AG04449 (cell line): ENCODE data around the gene ANO8.
A peak's percentile ranks its signal among the peaks of the same experiment; 100 is the strongest.

Experiments
- CTCF ChIA-PET: fragments of 350-600 bp; formaldehyde crosslinking; extraction: SDS; loops from one replicate; lab custom pipeline; 2021; ENCODE audit warnings: antibody characterized with exemption; lab: Yijun Ruan, JAX
- POLR2A ChIA-PET: fragments of 400-600, 350-600 bp; formaldehyde crosslinking; extraction: SDS; loops from one replicate; lab custom pipeline; 2020; ENCODE audit warnings: antibody characterized with exemption, inconsistent platforms; lab: Yijun Ruan, JAX
- DNase-seq: peaks from one replicate; pipeline ENCODE4 v3.0.0-alpha.2; 2010; ENCODE audit warnings: low read depth, low spot score
- H3K4me3 ChIP-seq: 2 replicates; pipeline ENCODE4 v1.5.1; 2011; ENCODE audit warnings: low read depth, mild to moderate bottlenecking, control low read depth, low read length
- CTCF ChIP-seq: IDR thresholded peaks from one replicate; pipeline ENCODE4 v1.5.1; 2011; ENCODE audit warnings: mild to moderate bottlenecking, moderate library complexity, low read length, control low read depth, inconsistent platforms; ENCODE audit not compliant: insufficient read depth; ENCODE audit errors: missing control alignments

The ANO8 gene

GRCh38 chr19:17318966-17319365 lies 15.7 kb downstream of the ANO8 start:
- ChIA-PET POLR2A (no interaction called here), CTCF (no interaction called here)
- no peak for TF ChIP-seq CTCF
- DNase-seq: no peak
- no peak overlapping the region for H3K4me3 ChIP-seq

- H3K4me3 ChIP-seq: no peak overlapping the region
- CTCF ChIA-PET: no interaction called here
- POLR2A ChIA-PET: no interaction called here
- no peak for TF ChIP-seq CTCF
- DNase-seq: no peak
Observed at GRCh38 chr19:17314007-17314593, 20.6 kb downstream of the ANO8 start.

DNA sequence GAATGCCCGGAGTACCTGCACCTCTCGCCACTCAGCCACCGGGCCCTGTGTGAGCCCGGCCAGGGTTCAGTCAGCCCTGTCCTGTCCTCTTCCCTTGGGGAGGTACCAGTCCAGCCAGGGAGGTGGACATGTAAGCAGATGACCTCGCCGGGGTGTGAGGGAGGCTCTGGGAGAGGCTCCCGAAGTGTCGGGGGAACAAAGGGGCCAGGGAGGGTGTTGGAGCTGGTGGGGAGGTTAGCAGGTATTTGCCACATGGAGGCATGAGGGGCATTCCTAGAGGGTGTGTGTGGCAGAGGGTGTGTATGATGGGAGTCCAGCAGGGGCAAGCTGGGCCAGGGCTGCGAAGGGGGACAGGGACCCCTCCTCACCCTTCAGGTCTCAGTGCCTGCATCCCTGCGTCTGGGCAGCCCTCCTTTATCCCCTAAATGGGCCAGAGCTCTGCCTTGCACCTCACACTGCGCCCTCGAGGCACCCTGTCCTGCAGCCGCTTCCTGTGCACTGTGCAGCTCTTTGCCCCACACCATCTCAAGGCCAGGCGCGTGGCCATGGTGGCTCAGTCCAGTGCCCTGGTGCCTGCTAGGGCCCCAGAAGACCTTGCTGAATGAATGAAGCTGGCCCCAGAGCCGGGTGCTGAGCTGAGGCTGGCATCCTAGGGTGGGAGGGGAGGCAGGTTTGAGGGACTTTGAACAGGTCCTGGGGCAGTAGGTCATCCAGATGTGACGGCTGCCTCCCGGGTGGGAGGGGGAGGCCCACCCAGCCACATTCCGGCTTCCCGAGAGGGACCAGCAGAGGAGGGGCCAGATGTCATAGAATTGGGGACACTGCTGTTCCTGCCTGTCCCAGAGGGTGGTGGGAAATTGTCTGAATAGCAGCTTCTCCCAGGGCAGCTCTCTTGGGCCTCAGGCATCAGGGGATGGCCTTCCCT lies 22.2 kb downstream of the ANO8 start:
- ChIA-PET CTCF (interaction anchor here (0.9 to 1.2 kb wide), 3 partner anchors 9 to 153 kb away, joined by 4 read pairs; partner anchors contain the start of gene ABHD8), POLR2A (interaction anchor here (1.4 to 1.7 kb wide), 2 partner anchors 9 to 14 kb away, joined by 3 to 5 read pairs; no protein-coding TSS in a partner anchor)
- no peak for TF ChIP-seq CTCF
- DNase-seq: no peak
- peak overlapping the region; percentile 8; the same call in 1 of the 2 replicates for H3K4me3 ChIP-seq

DNA sequence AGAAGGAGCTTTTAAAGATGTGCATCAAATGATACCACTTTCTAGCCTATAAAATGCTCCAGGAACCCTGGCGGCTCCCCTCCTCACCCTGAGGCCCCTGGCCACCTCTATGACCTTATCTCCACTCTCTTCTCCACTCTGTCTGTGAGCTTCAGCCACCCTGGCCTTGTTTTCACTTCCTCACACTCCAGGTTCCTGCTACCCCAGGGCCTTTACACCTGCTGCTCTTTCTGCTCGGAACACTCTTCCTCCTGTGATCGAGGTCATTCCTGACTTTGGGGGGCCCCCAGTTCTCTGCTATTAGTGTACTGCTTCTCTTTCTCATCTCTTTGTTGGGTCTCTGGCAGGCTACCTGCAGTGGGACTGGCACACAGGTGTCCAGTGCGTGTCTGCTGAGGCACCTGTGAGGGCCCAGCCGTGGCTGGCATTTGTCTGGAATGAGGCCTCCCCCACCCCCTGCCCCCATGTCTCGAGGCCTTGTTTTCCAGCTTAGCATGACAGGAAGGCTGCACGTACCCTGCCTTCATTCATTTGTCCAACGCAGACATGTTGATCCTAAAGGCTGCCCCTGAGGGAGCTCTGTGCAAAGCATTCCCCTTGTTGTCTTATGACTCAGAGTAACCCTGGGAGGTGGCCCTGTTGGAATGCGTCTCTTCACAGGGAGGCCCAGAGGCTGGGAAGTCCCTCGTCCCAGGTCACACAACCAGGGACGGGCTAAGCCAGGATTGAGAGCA lies 23.0 kb downstream of the ANO8 start:
- H3K4me3 ChIP-seq: peak overlapping the region; percentile 8; the same call in 1 of the 2 replicates
- CTCF ChIA-PET: interaction anchor here (4.1 kb wide), 1 partner anchor 18 kb away, joined by 18 read pairs; no protein-coding TSS in a partner anchor
- POLR2A ChIA-PET: interaction anchor here (1.4 to 1.7 kb wide), 2 partner anchors 10 to 15 kb away, joined by 3 to 5 read pairs; no protein-coding TSS in a partner anchor
- no peak for TF ChIP-seq CTCF
- no peak for DNase-seq

GRCh38 chr19:17309965-17310461 lies 24.6 kb downstream of the ANO8 start:
- DNase-seq: no peak
- TF ChIP-seq CTCF: no peak
- ChIA-PET CTCF (interaction anchor here (1.2 to 4.1 kb wide), 3 partner anchors 17 to 82 kb away, joined by 3 to 18 read pairs (median 3); no protein-coding TSS in a partner anchor), POLR2A (no interaction called here)
- peak overlapping the region; percentile 95 for H3K4me3 ChIP-seq
